Stimulated activated CD4-positive, alpha-beta T cell treated with anti-CD3 and anti-CD28 coated beads, TNF-alpha, amount 100 ng/mL, for 48 hours (primary cell): ENCODE data around the gene PRKG1.

ENCODE experiments used
- DNase-seq, 3 donors: peaks; one replicate each; pipeline ENCODE4 v3.0.0-alpha.2; 2020; ENCODE audit warnings: low read depth in 3 of 3

PRKG1 gene

DNA sequence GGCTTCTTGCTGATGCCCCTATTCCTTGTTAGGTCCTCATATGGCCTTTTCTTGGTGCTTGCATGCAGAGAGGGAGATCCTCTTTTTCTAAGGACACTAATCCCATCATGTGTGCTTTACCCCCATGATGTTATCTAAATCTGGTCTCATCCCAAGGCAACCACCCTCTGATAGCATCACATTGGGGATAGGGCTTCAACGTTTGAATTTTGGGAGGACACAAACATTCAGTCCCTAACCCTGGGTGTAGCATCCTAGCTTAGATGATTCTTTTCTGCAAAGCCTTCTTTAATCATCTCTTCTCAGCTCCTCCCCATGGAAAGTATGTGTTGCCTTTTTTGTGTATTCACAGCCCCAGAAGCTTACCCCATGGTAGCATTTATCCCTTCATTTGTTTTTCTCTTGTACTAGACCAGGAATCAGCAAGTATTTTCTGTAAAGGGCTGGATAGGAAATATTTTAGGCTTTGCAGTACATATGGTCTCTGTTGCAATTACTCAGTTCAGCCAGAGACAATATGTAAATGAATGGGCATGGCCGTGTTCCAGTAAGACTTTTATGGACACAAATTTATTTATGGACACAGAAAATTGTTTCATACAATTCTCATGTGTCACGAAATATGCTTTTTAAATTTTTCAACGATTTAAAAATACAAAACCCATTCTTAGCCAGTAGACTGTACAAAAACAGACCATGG, 726.6 kb downstream of the PRKG1 start:
- DNase-seq, result no peak

DNA sequence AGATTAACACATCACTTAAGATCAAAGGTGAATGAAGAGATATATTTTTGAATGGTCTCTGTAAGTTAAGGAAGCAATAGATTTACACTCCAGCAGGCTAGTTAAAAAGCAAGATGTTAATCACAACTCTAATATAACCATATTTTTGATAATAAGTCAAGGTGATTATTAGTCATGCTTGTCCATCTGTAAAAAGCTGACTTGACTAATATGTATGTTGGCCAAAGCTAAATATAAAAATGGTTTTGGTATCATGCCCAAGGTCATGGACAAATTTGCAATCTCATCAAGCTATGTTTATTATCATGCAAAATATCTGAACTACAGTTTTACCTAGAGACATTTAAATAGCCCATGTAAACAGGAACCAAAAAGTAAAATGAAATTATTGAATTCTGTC, 727.7 kb downstream of the PRKG1 start:
- no peak for DNase-seq

DNA sequence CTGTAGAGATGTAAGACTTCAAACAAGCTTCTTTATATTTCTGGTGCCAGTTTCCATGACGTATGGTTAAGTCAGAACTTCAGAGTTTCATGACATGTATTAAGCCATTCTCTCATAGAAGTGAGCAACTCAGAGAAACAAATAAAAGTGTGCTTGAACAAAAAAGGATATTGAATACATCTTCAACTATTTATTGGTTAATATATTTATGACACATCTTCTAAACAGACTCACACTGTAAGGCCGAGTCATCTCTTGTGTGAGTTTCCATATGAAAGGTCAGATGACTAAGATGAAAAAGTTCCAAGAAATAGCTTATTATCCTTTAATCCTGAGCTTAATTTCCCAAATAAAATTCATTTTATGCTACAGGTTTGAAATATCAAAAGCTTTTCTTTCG, 730.6 kb downstream of the PRKG1 start:
- DNase-seq, result no peak

DNA sequence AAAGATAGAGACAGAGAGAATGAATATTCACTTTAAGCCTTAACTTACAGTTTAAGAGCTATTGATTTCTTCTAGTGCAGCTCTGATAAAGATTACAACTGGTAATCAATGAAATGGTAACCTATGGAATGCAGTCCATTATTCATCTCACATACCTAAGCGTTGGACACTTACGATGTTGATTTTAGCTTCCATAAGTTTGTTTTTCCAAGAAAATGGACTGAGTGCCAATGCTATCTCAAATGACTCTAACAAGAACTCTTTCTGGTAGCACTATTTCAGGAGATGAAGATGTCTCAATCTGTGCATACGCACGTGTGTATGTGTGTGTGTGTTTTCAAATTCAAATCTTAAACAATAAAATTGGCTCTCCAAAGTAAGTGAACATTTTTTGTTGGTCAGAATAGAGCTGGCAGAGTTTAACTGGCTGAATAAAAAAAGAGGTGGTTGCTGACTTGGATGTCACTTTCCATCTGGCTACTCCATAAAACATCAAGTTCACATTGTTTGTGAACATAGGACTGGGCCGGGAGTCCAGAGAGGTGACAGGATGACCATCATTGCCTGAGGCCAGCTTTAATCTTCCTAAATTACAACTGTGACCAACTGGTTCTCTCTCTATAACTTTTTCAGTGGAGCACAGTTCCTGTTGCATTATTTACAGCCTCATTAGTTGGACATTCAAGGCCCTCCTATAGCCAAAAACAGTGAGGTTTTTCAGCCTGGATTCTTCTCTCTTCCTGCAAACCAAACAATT, 732.0 kb downstream of the PRKG1 start:
- no peak for DNase-seq

DNA sequence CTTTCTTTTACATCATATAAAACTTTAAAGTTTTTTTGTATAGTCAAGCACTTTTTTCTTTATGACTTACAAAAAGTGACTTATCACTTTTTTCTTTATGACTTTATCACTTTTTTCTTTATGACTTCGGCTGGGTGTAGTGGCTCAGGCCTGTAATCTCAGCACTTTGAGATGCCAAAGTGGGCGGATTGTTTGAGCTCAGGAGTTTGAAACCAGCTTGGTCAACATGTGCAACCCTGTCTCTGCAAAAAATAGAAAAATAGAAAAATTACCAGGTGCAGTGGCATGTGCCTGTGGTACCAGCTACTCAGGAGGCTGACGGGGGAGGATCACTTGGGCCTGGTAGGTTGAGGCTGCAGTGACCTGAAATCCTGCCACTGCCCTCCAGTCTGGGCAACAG, 733.9 kb downstream of the PRKG1 start:
- no peak for DNase-seq

DNA sequence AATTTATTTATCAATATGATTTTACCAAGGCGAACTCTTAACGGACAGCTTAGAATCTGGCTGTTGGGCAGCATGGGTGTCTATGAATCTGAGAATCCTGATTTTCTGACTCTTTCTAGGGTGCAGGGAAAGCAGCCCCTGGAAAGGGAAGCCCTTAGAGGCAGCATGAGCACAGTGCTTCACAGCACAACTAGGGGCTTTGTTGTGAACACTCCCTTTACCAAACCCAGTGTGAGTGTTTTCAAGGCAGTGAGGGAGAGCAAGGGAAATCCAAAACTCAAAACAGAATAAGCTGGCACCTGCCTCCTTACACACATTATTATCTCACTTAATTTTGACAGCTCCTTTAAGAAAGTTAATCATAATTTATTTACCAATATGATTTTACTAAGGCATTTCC, 741.4 kb downstream of the PRKG1 start:
- DNase-seq, result no peak

DNA sequence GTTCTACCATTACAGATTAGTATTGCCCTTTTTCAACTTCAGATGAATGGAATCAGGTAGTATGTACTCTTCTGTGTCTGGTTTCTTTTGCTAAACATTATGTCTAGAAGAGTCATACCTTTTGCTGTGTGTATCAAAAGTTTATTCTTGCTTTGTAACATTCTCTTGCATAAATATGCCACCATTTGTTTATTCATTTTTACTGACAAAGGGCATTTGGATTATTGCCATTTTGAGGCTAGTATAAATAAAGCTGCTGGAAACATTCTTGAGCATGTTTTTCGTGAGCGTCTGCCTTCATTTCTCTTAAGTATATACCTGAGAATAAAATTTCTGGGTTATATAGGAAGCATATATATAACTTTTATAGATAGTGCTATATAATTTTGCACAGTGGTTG, 746.8 kb downstream of the PRKG1 start:
- no peak for DNase-seq

DNA sequence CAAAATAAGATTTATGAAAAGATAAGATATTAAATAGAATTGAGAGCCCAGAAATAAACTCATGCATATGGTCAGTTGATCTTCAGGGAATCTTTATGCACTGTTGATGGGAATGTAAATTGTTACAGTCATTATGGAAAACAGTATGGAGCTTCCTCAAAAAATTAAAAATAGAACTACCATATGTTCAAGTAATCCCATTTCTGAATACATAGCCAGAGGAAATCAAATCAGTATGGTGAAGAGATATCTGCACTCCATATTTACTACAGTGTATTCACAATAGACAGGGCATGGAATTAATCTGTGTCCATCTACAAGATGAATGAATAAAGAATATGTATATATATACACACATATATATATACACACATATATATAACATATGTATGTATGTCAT, 747.5 kb downstream of the PRKG1 start:
- DNase-seq, result no peak

DNA sequence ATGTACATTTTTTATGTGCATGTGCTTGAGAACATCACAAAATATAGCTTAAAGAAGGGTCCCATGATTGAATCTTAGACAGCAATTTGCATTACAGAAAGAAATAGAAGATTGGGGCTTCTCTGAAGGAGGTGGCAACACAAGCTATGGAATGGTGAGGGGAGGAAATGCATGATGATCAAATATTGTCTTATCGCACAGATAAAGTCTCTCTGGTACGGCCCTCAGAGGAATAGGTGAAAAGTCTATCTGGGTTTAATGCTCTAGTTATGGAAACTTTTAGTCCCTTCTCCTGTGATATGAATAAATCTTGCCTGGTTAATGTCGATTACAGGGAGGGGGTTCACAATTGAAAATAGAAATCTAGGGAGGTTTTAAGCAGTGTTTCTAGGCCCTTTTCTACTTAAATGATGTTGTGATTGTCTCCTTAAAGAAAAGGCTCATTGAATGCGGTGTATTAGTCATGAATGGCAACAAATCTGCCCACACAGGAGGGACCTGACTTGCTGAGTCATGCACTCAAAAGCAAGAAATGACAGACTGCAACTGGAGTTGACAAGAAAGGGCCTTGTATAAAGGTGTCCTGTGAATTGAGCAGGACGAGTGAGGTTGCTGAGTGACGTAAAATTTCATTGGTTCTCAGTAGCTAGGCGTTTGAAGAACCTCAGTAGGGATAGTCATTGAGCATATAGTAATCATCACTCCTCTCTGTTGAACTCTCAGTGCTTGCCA, 758.5 kb downstream of the PRKG1 start:
- peak in 2 of 3 donors; percentile 8 to 13 for DNase-seq

DNA sequence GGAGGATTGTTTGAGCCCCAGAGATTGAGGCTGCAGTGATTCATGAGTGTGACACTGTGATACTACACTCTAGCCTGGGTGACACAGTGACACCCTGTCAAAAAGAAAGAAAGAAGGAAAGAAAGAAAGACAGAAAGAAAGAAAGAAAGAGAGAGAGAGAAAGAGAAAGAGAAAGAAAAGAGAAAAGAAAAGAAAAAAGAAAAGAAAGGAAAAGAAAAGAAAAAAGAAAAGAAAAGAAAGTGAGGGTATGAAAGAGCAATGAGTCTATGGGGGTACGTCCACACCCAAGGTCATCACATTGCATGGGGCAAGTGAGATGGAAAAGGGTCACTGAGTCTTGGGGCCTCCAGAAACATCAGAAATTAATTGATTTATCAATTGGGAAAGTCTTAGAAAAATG, 760.3 kb downstream of the PRKG1 start:
- DNase-seq, result no peak

DNA sequence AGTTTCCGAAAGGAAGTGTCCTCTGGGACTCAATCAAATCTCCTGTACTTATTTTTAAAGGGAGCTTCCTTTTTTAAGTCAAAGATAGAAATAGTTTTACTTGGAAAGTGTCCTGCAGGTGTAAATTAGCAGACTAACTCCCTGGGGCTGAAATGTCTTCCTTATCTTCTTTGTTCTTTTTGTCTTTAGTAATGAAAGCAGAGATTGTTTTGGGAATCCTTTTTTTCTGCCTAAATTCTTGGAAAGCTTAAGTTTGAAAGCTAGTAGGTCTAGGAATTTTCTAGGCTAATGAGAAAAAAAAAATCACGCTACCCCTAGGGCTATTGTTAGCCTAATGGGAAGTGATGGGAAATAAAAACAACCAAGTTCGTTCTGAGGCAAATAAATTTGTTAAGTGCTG, 764.2 kb downstream of the PRKG1 start:
- no peak for DNase-seq

DNA sequence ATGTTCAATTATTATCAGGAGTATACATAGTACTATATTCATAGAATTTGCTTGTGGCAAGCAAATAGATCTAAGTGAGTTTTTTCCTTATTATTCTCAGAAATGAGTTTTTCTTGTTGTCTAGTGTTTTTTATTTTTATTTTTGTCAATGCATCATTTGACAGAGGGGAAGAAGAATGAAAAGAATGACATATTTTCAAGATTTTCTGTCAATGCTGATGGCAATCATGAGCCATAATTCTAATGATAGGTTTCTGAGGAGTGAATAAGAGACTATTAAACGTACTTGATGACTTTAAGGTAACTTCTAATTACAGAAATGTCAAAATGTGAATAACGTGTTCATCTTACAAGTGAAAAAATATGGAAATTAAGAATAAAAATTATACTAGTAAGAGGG, 769.7 kb downstream of the PRKG1 start:
- DNase-seq, result no peak

DNA sequence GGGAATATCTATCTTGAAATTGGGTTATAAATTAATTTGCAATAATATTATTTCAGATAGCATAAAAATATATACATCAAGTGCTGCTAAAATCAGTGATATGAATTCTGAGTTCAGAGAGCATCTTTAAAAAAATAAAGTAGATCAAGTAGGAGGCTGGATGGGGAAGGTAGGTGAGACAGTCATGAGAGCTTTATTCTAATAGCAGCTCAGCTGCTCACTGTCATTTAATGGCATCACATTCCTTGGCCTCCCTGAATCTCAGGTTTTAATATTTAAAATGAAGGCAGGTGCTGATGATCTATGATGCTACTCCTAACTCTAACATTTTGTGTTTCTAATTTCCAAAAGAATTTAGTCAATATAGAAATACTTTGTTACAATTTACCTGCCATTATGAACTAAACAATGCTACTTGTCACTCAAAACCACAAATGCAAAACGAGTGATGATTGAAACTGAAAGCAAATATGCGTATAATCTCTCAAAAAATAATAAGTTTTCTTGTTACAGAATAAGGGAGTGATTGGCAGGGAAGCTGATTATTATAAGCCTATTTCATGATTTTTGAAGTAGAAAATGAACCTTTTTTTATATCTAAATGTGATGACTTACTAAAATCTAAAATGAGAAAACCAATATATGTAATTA, 772.7 kb downstream of the PRKG1 start:
- DNase-seq, result no peak

DNA sequence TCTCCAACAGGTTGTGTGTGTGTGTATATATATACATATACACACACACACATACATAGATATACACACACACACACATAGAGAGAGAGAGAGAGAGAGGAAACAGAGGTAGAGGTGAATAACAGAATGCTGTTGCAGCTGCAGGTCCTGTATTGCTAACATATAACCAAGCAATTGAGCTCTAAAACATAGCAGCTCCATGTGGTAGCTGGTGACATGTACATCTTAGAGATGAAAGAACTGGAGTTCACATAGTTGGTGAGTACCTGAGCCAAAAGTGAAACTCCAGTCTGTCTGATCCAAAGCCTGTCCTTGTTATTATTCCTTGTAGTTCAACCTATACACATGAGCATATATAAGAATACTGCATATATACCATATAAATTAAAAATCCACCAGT, 778.0 kb downstream of the PRKG1 start:
- DNase-seq, result no peak

DNA sequence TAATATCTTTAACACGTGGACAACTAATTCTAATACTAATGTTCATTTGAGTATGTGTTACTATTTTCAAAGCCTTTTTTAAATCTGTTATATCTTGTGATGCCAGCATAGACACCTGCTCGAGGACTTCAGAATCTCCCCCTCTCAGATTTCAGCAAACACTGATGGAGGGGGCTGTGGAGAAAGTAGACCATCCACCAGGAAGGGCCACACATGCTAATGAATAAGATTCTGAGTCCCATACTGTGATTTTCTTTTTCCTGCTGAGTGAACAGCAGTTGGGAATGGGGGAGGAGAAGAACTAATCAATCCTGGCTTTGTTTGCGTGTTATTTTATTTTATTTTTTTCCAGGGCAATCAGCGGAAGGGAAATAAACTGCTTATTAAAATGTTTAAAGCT, 783.0 kb downstream of the PRKG1 start:
- DNase-seq, result no peak

DNA sequence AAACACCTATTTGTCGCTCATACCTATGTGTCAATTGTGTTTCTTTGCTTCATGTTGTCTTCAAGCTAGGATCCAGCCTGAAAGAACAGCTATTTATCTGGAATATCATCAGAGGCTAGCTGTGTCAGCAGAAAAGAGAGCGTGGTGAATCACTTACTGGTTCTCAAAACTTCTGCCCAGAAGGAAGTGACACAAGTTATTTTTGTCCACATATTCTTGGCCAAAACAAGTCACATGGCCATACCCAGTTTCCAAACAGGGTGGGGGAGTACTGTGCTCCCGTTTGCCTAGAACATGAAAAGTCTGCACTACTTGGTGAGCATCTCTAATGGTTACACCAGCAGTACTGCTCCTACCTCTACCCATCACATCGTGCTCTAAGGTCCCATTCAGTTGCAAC, 786.0 kb downstream of the PRKG1 start:
- DNase-seq, result no peak

DNA sequence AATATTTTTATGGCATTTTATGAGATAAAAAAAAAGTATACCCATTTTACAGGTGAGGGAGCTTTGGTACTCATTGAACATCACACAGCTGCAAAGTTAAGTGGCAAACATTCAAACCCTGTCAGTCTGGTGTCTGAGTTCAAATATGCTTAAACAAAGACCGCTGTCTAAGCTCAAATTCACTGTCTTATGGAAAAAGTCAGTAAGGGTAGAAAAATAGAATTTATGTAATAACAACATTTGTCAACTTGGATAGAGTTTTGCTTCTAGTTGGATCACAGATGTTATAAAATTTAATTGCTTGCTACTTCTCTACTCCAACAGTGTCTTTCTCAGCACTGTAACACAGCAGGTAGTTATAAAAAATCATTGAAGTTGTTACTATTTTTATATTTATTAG, 786.8 kb downstream of the PRKG1 start:
- DNase-seq, result no peak

DNA sequence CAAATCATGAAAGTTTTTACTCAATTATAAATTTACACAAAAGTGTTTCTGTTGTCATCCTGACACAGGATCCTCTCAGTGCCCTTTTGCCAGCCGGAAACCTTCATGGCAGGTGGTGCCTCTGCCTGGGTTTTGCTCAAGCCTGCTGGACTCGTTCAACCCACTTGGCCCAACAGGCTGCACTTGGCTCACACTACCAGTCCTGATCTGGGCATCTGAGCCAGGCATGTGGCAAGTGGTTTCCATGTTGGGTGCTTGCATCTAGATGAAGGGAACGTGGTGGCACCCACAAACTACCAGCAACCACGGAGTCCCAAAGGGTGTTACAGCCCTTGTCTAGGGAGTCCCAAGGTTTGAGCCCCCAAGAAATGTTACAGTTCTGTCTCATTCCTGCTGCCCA, 787.4 kb downstream of the PRKG1 start:
- no peak for DNase-seq

DNA sequence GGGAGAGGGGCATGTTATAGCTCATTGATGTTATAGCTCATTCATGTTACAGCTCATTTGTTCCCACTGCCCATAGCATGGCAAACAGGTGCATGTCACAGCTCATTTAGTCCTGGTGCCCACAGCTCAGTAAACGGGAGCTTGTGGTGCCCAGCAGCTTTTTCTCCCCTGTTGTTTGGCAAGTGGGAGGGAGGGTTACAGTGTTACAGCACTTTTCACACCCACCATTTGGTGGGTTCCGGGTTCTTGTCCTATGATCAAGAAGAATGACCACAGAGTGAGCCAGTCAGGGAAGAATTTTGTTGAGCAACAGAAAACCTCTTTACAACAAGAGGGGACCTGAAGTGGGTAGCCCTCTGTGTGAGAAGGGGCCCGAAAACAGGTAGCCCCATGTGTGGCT, 787.9 kb downstream of the PRKG1 start:
- no peak for DNase-seq

DNA sequence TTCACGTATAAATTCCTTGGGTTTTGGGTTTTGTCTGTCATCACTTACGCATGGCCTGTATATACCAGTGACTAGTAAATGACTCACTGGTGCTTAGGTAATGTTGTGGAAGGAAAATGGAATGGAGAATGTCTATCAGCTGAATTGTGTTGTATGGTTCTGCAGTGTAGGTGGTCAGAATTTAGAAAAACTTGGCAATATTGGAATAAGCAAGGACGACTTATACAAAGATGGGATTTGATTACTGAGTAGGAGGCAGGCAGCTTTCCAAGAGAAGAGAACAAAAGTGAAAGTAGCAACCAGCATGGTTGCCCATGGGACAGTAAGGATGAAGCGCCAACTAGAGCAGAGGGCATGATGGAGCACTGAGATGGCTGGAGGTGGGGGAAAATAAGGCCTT, 793.7 kb downstream of the PRKG1 start:
- no peak for DNase-seq

DNA sequence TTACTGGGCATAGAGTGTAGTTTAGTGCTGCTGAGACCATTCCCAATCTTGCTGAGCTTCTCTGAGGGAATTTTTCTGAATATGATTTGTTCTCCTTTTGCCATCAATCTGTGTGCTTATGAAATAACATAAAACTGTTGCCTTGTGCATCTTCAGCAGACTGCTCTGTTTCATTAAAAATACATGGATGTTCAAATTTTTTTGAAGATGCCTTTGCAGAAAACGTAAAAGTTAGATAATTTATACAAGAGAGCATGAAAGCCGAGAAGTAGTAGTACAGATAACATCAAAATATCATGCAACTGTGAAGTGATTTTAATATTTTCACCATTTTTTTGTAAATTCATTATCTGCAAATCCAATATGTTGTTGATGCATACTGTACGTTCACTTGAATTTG, 799.8 kb downstream of the PRKG1 start:
- no peak for DNase-seq

DNA sequence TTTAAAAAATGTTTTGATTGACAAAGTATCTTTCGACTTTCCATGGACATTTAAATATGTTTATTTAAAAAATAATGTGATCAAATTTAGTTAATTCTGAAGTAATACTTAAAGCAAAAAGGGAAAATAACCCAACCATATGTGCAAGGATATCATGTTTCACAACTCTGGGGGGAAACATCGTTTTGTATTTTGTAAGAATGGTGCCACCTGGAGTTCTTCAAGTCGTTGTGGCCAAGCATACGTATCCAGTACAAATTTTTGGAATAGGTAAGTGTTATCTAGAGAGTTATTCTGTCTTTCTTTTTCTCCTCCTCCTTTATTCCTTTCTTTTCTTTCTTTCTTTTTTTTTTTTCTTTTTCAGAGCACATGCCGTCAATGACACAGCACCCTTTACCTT, 801.3 kb downstream of the PRKG1 start:
- DNase-seq, result no peak

DNA sequence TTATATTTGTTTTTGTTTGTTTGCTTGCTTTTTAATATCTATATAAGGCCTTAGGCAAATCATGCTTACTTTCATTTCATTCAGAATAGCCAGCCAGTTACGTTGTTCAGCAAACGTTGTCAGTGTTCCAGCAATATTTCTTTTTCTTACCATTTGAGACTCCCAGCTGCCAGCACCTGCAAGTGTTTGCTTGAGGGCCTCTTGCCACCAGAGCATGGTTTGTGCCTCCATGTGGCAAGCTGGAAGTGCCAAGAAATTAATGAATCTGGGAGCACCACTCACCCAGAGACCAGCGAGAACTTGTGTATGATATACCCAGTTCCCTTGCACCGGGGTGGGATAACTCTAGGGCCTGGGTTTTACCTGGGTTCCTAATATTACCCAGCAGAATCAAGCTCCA, 802.2 kb downstream of the PRKG1 start:
- DNase-seq, result no peak
